GM12874 (cell line): ENCODE data around the gene KCNA2.
A peak's percentile ranks its signal among the peaks of the same experiment; 100 is the strongest.

ENCODE experiments used
- CTCF ChIP-seq: IDR thresholded peaks from 2 replicates; pipeline ENCODE4 v1.5.1; 2011; ENCODE audit warnings: low read depth, mild to moderate bottlenecking, control low read depth, low read length, moderate library complexity; ENCODE audit not compliant: insufficient read depth

Gene KCNA2

GRCh38 chr1:110617116-110617515 lies 11.0 kb upstream of the KCNA2 start:
- TF ChIP-seq CTCF = no peak

GRCh38 chr1:110616587-110616986 lies 10.4 kb upstream of the KCNA2 start:
- no peak for TF ChIP-seq CTCF

- TF ChIP-seq CTCF = peak; percentile 74
Observed at GRCh38 chr1:110615548-110616130, 9.5 kb upstream of the KCNA2 start.

- TF ChIP-seq CTCF = no peak
Observed at GRCh38 chr1:110612060-110612745, 6.0 kb upstream of the KCNA2 start.

GRCh38 chr1:110610696-110611286 lies 4.6 kb upstream of the KCNA2 start:
- no peak for TF ChIP-seq CTCF

GRCh38 chr1:110610084-110610483 lies 3.9 kb upstream of the KCNA2 start:
- no peak for TF ChIP-seq CTCF

- no peak for TF ChIP-seq CTCF
Observed at GRCh38 chr1:110608247-110608646, 2.1 kb upstream of the KCNA2 start.
